Aortic smooth muscle cell (primary cell): ENCODE data around the gene KCNA10. TPM values are rescaled to one million over a fixed set of nuclear protein-coding genes. Genes with fewer than 3 reads are reported as not detected.

Experiments
- total RNA-seq: library from RNA; depleted of rRNA; stranded (reverse); fragments of >200 nt; gene quantifications from 2 replicates; pipeline ENCODE4 v1.2.3, GENCODE V29; 2014

Gene KCNA10
- not detected in 2 replicates for total RNA-seq

DNA sequence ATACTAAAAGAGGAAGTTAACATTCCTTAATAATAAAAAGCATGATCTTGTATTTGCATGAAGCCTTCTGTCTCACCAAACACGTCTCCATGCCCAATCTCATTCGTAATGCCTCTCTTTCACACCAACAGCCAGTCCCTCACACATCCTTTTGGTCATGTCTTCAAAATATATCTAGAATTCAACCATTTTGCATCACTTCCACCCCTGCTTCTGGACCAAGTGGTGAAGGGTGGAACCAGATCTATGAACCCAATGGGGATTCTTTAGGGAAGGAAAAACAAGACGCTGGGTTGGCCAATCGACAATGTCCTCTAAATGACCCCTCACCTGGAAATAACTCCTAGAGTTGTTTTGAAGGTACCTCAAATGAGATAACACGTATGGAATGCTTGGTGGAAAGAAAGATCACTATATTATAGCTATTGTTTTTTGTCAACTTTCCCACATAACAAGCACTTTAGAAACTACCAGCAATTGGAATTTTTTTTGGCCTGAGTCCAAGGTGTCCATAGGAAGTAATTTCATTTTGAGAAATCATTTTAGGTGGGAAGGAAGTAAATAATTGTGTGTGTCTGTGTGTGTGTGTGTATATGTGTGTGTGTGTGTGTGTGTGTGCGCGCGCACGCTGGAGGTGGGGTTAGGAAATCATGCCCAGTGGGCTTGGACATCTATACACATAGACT lies at the start of gene KCNA10:
Gene KCNA10 (minus strand): TSS at position 51 of the 686 bp plus-strand sequence. CDS start 388 bp downstream, outside the sequence.

Other genes with a start within 250 kb of the KCNA10 start
- gene RBM15, start 179.8 kb downstream of the KCNA10 start, total RNA-seq, result 24.5 and 37.1 TPM in 2 replicates
- gene SLC16A4, start 128.1 kb downstream of the KCNA10 start, total RNA-seq, result 109 and 150 TPM in 2 replicates
- 43.9 and 67.9 TPM in 2 replicates for gene LAMTOR5, start 111.5 kb downstream of the KCNA10 start, total RNA-seq
- not detected in 2 replicates for gene PROK1, start 68.0 kb downstream of the KCNA10 start, total RNA-seq
- not detected in 2 replicates for gene KCNA2, start 87.2 kb upstream of the KCNA10 start, total RNA-seq
- not detected in 2 replicates for gene KCNA3, start 155.8 kb upstream of the KCNA10 start, total RNA-seq